NOMO-1 (cell line): ENCODE data around the gene PPP1R14D.

ENCODE experiments used
- DNase-seq, 2 experiments: peaks; one replicate each; lab custom pipeline; 2025; ENCODE audit not compliant: unreplicated experiment in 2 of 2; lab: John Stamatoyannopoulos, UW

Gene PPP1R14D

GRCh38 chr15:40766194-40766815 is 62.2 kb downstream of the PPP1R14D start:
- DNase-seq: no peak
